Body of pancreas (tissue), 4 donors: Measurements from ENCODE around the gene HID1.

Experiments used
- POLR2A ChIP-seq, 3 donors: fragments of 450-650 bp; IDR thresholded peaks; one replicate each; pipeline ENCODE4 v1.6.1; 2016; ENCODE audit warnings: antibody characterized with exemption in 3 of 3, mild to moderate bottlenecking in 2 of 3
- TF ChIP-seq, protein P1 (sequence below), 7 experiments: fragments of 450-650 bp in 4 of 7; fragments of 200-600 bp in 3 of 7; sonication (generic) in 3 of 7; IDR thresholded peaks; one replicate each; pipeline ENCODE4 v1.5.1; 2016 to 2019; ENCODE audit warnings: antibody characterized with exemption in 7 of 7

- TF ChIP-seq, protein P1, sequence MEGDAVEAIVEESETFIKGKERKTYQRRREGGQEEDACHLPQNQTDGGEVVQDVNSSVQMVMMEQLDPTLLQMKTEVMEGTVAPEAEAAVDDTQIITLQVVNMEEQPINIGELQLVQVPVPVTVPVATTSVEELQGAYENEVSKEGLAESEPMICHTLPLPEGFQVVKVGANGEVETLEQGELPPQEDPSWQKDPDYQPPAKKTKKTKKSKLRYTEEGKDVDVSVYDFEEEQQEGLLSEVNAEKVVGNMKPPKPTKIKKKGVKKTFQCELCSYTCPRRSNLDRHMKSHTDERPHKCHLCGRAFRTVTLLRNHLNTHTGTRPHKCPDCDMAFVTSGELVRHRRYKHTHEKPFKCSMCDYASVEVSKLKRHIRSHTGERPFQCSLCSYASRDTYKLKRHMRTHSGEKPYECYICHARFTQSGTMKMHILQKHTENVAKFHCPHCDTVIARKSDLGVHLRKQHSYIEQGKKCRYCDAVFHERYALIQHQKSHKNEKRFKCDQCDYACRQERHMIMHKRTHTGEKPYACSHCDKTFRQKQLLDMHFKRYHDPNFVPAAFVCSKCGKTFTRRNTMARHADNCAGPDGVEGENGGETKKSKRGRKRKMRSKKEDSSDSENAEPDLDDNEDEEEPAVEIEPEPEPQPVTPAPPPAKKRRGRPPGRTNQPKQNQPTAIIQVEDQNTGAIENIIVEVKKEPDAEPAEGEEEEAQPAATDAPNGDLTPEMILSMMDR (IDR thresholded peaks at IDR 0.05), result no peak
- no peak for TF ChIP-seq POLR2A (IDR thresholded peaks at IDR 0.05)
Measured at GRCh38 chr17:74936470-74936799, 36.1 kb downstream of the HID1 start.
